Fibroblast of skin of scalp (primary cell): ENCODE measurements around the gene ACOD1.

Source experiments
- DNase-seq: peaks from one replicate; pipeline ENCODE4 v3.0.0-alpha.2; 2013

The ACOD1 gene

DNA sequence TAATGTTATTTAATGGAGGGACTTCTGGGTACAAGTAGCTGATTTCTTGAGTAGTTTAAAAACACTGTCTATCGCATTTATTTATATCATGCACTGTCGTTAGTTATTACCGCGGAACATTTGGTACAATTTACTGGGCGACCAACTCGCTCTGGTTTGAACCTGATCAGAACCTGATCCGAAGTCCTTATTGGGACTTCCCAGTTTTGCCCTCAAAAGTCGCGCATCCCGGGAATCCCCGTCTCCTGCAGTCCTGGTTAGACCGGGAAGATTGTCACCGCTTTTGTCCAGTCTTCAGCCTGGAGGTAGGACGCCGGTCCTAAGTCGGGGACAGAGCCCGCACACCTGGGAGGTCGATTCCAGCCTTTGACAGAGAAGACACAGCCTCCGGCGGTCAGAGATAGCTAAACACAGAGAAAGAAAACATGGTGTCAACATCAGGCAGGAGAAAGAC lies 44.3 kb downstream of the ACOD1 start:
- peak; percentile 12 for DNase-seq

DNA sequence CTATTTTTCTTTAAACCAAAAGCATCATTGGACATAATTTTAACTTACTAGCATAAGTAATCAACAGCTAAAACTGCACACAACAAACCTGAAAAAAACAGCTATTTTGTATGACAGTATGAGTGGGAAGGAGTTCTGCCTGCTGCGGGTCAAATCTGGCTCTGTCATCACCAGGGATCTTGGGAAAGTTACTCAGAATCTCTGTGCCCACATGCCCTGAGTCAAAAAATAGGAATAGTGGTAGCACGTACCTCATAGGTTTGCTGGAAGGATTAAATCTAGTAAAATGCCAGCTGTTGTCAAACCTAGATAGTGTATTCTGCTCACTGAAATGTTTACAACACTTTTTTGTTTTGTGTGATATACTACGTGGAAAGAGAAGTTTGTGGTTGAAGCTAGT lies 44.7 kb downstream of the ACOD1 start:
- DNase-seq, result no peak

DNA sequence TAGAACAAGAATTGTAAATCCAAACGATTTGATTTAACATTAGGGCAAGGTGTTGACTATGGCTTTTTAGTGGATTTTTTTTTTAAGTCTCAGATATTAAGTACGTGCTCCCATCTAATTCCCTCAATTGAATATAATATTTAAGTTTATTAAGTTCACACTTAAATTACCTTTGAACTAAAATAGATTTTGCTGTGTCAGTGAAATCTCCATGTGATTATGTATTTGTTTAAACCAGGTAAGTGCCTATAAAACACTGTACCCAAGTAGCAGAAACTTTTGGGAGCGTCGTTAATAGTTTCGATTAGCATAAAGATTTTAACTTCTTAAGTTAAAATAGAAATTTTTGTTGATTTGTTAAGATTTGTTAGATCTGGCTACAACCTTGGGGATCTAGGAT lies 45.2 kb downstream of the ACOD1 start:
- no peak for DNase-seq

DNA sequence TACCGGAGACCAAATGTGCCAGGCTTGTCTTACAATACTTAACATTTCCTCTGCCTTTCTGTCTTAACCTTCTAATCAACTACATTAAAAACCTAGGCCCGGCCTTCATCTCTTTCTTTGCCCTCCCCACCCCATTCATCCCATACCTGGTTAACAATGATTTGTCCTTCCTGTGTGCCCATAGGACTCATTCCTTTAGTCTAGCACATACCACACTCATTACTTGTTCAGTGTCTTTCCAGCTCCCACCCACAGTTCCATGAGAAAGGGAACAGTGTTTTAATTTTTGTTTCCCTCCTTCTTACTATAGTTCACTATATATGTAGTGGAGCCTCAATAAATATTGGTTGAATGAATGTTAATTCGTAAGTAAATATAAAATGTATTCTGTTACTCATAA lies 46.0 kb downstream of the ACOD1 start:
- no peak for DNase-seq

DNA sequence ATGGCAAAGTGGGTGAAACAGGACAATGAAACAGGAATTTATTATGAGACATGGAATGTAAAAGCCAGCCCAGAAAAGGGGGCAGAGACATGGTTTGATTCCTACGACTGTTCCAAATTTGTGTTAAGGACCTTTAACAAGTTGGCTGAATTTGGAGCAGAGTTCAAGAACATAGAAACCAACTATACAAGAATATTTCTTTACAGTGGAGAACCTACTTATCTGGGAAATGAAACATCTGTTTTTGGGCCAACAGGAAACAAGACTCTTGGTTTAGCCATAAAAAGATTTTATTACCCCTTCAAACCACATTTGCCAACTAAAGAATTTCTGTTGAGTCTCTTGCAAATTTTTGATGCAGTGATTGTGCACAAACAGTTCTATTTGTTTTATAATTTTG lies 52.2 kb downstream of the ACOD1 start:
- no peak for DNase-seq

DNA sequence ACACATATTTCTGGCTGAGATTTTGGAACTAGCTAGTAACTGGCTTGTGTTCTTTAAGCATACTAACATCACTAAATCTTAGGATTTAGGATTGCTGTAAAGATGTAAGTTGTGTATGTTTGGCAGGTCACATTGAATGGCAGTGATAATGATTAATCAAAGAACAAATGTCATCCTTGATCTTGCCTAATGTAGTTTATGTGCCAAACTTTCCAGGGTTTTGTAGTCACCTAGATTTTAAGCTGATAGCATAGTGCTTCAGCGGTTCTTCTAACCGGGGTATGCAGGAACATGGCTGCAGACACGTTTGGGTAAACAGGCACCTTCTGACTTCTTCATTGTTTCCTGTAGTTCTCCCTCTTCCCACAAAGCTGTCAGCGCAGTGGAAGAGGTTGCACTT lies 53.2 kb downstream of the ACOD1 start:
- no peak for DNase-seq

DNA sequence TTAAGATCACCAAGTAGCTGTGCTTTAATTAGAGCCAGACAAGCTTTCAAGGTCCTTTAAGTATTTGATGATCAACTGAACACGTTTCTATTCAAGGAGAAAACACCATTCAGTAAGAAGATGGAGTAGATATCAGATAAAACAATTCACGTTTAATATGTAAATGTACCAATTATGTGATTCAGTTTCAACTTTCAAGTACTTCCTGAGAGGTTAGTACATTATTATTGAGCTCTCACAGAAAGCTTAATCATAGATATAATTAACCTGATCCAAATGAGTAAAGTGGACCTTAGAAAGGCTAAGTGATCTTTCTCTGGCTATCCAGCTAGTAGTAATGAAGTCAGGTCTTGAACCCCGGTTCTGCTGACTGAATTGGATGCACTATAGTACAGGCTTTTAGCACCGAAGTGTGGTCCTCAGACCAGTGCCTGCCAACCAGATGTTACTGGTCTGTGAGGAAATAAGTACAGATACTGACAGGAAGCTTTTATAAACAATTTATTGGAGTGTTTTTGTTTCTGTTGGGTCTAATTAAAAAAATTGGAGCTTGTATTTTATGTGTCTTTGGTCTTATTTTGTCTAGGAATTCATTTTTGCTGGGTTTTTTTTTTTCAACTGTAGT lies 53.8 kb downstream of the ACOD1 start:
- no peak for DNase-seq

DNA sequence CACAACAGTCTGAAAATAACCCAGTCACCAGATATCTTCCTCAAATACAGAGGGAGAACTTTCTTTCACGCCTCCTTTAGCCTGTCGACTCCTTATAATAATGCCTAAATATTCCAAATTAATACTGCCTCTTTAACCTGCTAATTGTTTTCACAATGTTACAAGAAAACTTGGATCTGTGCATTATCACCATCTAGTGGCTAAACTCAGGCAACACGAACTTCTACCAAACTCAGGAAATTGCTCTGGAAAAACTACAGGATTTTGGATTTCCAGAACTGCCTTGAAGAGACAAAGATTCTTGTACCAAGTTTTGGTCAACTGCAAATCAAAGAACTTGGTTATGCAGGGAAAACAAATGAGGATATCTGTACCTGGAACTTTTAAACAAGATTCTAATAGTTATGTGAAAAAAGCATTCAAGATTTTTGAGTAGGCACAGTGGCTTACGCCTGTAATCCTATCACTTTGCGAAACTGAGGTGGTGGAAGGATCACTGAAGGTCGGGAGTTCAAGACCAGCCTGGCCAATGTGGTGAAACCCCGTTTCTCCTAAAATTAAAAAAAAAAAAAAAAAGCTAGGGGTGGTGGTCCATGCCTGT lies 54.4 kb downstream of the ACOD1 start:
- peak; percentile 27 for DNase-seq
